HepG2 (cell line): ENCODE measurements around the gene CHCHD3. TPM values are rescaled to one million over a fixed set of nuclear protein-coding genes. Genes with fewer than 3 reads are reported as not detected.

Experiments
- ATAC-seq: fragments of 200-7000 bp; cut with Tn5 transposase; 3 replicates; pipeline ENCODE4 v1.9.1; 2020; ENCODE audit warnings: mild to moderate bottlenecking, moderate library complexity
- BruUV-seq: library from RNA; stranded (reverse); fragments of 400-500 nt; replicated peaks from 2 replicates; lab custom pipeline; 2021; lab: Mats Ljungman, UMichigan
- CTCF ChIA-PET: fragments of 300-600 bp; formaldehyde crosslinking; extraction: SDS; loops from one replicate; lab custom pipeline; 2021; ENCODE audit warnings: low total read pairs, inconsistent platforms, low intra/inter-chr PET ratio; lab: Yijun Ruan, JAX
- POLR2A ChIA-PET: fragments of 350-600 bp; sonication (Branson Sonifier 250); formaldehyde crosslinking; loops from one replicate; lab custom pipeline; 2020; ENCODE audit warnings: antibody characterized with exemption, inconsistent platforms; lab: Yijun Ruan, JAX
- DNase-seq: peaks from one replicate; pipeline ENCODE4 v3.0.0-alpha.2; 2015; ENCODE audit warnings: low spot score
- FAIRE-seq: peaks from 3 replicates; lab custom pipeline; 2011; peaks lifted over from hg19 to GRCh38; lab: Jason Lieb, UNC
- H2AFZ ChIP-seq: one replicate; pipeline ENCODE4 v1.6.1; 2011; ENCODE audit warnings: low read length, inconsistent platforms
- H3K27ac ChIP-seq: fragments of 300-600 bp; 3 replicates; pipeline ENCODE4 v1.8.0; 2011; ENCODE audit warnings: mixed run types, mild to moderate bottlenecking, mixed read lengths, low read length, inconsistent platforms; ENCODE audit not compliant: insufficient read depth; ENCODE audit errors: extremely low read length
- H3K27me3 ChIP-seq, 2 experiments: fragments of 200-600 bp in 1 of 2; 2 replicates in 1 of 2; 3 replicates in 1 of 2; pipeline versions ENCODE4 v1.6.0 to v1.8.0; 2011; ENCODE audit warnings: low read length in 2 of 2, mild to moderate bottlenecking in 2 of 2, moderate library complexity in 2 of 2, inconsistent platforms in 1 of 2; ENCODE audit not compliant: insufficient read depth in 2 of 2, control insufficient read depth in 1 of 2
- H3K36me3 ChIP-seq, 2 experiments: fragments of 200-600 bp in 1 of 2; replicated peaks in 1 of 2; 2 replicates in 1 of 2; 3 replicates in 1 of 2; pipeline versions ENCODE4 v1.5.1 to v1.8.0; 2011; ENCODE audit warnings: low read length in 2 of 2, inconsistent platforms in 1 of 2; ENCODE audit not compliant: insufficient read depth in 2 of 2, control insufficient read depth in 1 of 2
- H3K4me1 ChIP-seq: 2 replicates; pipeline ENCODE4 v1.5.1; 2012; ENCODE audit warnings: low read length, inconsistent platforms; ENCODE audit not compliant: insufficient read depth
- H3K4me2 ChIP-seq: 2 replicates; pipeline ENCODE4 v1.6.0; 2011; ENCODE audit warnings: low read depth, low read length, inconsistent platforms
- H3K4me3 ChIP-seq, 3 experiments: fragments of 200-600 bp in 1 of 3; sonication (generic), shearing (Covaris generic) in 1 of 3; replicated peaks in 1 of 3; 2 replicates each; pipeline ENCODE4 v1.5.1; 2011 to 2016; ENCODE audit warnings: low read length in 3 of 3, inconsistent platforms in 2 of 3, low read depth in 2 of 3, mild to moderate bottlenecking in 2 of 3, control low read depth in 1 of 3, mixed read lengths in 1 of 3; ENCODE audit not compliant: insufficient read depth in 1 of 3
- H3K79me2 ChIP-seq: one replicate; pipeline ENCODE4 v1.6.1; 2011; ENCODE audit warnings: low read length, inconsistent platforms; ENCODE audit not compliant: insufficient read depth
- H3K9ac ChIP-seq: 2 replicates; pipeline ENCODE4 v1.6.0; 2011; ENCODE audit warnings: mild to moderate bottlenecking, low read depth, low read length, inconsistent platforms; ENCODE audit not compliant: insufficient read depth
- H3K9me3 ChIP-seq: 2 replicates; pipeline ENCODE4 v1.5.1; 2012; ENCODE audit warnings: mild to moderate bottlenecking, low read length
- H4K20me1 ChIP-seq: 2 replicates; pipeline ENCODE4 v1.6.0; 2011; ENCODE audit warnings: inconsistent platforms, mild to moderate bottlenecking, low read length, moderate library complexity; ENCODE audit not compliant: insufficient read depth
- KLF13 ChIP-seq: sonication (generic); formaldehyde crosslinking; IDR thresholded peaks from 2 replicates; pipeline ENCODE4 v1.4.0; 2020; ENCODE audit warnings: mild to moderate bottlenecking, missing genetic modification reagents
- MAFF ChIP-seq: IDR thresholded peaks from 2 replicates; pipeline ENCODE4 v1.6.1; 2011; ENCODE audit warnings: low read depth, low read length, improper control_type of control experiment
- MAFK ChIP-seq, 2 experiments: IDR thresholded peaks in 1 of 2; conservative IDR thresholded peaks in 1 of 2; 2 replicates each; pipeline ENCODE4 v1.6.1; 2011; ENCODE audit warnings: improper control_type of control experiment in 2 of 2, low read length in 2 of 2
- ZNF326 ChIP-seq: sonication (generic); formaldehyde crosslinking; IDR thresholded peaks from 2 replicates; pipeline ENCODE4 v1.4.0; 2020; ENCODE audit warnings: missing genetic modification reagents, borderline replicate concordance
- ZNF44 ChIP-seq: sonication (generic); formaldehyde crosslinking; IDR thresholded peaks from 2 replicates; pipeline ENCODE4 v1.5.1; 2020; ENCODE audit warnings: mild to moderate bottlenecking, missing genetic modification reagents
- WGBS: methylation state at CpG from one replicate; pipeline ENCODE4 v1.1.6; 2017; ENCODE audit warnings: low lambda C conversion rate; 5-methylcytosine and 5-hydroxymethylcytosine counted together
- in situ Hi-C: cut with HindIII; loops from 2 replicates; pipeline ENCODE4 v1.10.0; 2017; ENCODE audit warnings: low pct_unique_long_range_greater_than_20kb; ENCODE audit not compliant: extremely low pct_ligation_motif_present
- intact Hi-C: fragments of 100-400 bp; cut with micrococcal nuclease; formaldehyde crosslinking; loops from one replicate; pipeline ENCODE4 v1.10.0; 2022; ENCODE audit not compliant: unreplicated experiment
- polyA plus RNA-seq, 8 experiments: library from polyadenylated mRNA; depleted of rRNA in 3 of 8; stranded (reverse) in 7 of 8; unstranded in 1 of 8; fragments of >200 nt; fragmentation: Illumina TruSeq in 4 of 8; extraction: Trizol in 4 of 8; gene quantifications; 2 replicates each; pipeline versions ENCODE4 v1.2.1 to v1.2.3, GENCODE V29; 2011 to 2016; ENCODE audit warnings: low read depth in 4 of 8, missing spikeins in 1 of 8, mixed read lengths in 1 of 8; ENCODE audit not compliant: insufficient read depth in 1 of 8
- total RNA-seq, 5 experiments: library from RNA; depleted of rRNA; stranded (reverse); fragments of >200 nt; fragmentation: Illumina TruSeq; extraction: Trizol; gene quantifications; 2 replicates each; pipeline ENCODE4 v1.2.3, GENCODE V29; 2016; ENCODE audit warnings: low read depth in 1 of 5
- TF ChIP-seq, protein P1 (sequence below): sonication (generic); formaldehyde crosslinking; IDR thresholded peaks from 2 replicates; pipeline ENCODE4 v1.8.0; 2022; ENCODE audit warnings: missing genetic modification reagents, mild to moderate bottlenecking, moderate library complexity, borderline replicate concordance
- TF ChIP-seq, protein P2 (sequence below): fragments of 450-650 bp; IDR thresholded peaks from 2 replicates; pipeline ENCODE4 v1.6.1; 2017; ENCODE audit warnings: mild to moderate bottlenecking

Gene CHCHD3
- total and polyA plus RNA-seq, 2 of the 13 experiments (the other 11 are each of a cell fraction or from before 2014, with no cell fraction given), result 32.7 to 86.8 TPM

DNA sequence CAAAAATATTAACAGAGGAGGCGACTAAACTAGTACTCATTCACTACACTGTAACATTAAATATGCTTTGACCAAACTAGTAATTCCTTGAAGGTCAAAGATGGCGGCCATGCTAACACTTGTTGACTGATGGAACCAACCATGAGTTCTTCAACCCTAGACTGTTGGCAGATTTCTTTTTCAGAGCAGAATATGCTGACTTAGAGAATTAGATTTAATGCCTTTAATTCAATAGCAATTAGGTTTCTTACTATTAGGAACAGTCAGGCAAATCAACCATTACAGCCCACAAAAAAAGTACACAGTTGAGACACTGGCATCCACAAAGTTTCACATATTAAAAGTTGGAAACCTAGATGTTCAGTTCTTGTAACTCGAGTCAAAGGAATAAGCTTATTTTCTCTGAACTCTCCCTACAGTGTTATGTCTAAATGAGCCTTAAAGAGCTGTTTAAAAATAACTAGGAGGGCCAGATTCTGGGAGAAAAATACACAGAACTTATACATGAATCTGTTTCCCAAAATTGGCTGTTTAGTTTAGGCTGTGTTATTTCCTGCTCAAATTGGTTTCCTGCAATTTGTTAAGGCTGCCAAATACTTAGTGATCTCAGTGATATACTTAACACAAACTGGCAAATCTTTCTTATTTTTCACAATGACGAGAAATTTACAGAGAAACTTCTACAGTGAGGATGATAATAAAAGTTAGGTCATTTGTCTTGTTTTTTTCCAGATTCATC, 17.6 kb downstream of the CHCHD3 start:
- no peaks in the 10 kb centered on the region for H3K9me3 ChIP-seq
- H3K27ac ChIP-seq, result no peak overlapping the region
- in situ Hi-C loops, result no loop called here
- peaks cover 13% of the 10 kb centered on the region for H3K79me2 ChIP-seq
- POLR2A ChIA-PET, result no interaction called here
- BruUV-seq, result no TSS peak
- H4K20me1 ChIP-seq, result no peaks in the 10 kb centered on the region; the same call in 1 of the 2 replicates
- H3K4me1 ChIP-seq, result peaks cover 8% of the 10 kb centered on the region; the same call in 1 of the 2 replicates
- CTCF ChIA-PET, result no interaction called here
- H3K4me3 ChIP-seq, result no peak overlapping the region
- TF ChIP-seq, protein P1, sequence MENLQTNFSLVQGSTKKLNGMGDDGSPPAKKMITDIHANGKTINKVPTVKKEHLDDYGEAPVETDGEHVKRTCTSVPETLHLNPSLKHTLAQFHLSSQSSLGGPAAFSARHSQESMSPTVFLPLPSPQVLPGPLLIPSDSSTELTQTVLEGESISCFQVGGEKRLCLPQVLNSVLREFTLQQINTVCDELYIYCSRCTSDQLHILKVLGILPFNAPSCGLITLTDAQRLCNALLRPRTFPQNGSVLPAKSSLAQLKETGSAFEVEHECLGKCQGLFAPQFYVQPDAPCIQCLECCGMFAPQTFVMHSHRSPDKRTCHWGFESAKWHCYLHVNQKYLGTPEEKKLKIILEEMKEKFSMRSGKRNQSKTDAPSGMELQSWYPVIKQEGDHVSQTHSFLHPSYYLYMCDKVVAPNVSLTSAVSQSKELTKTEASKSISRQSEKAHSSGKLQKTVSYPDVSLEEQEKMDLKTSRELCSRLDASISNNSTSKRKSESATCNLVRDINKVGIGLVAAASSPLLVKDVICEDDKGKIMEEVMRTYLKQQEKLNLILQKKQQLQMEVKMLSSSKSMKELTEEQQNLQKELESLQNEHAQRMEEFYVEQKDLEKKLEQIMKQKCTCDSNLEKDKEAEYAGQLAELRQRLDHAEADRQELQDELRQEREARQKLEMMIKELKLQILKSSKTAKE (CRISPR knock-in tag), result no peak
- TF ChIP-seq, protein P2, sequence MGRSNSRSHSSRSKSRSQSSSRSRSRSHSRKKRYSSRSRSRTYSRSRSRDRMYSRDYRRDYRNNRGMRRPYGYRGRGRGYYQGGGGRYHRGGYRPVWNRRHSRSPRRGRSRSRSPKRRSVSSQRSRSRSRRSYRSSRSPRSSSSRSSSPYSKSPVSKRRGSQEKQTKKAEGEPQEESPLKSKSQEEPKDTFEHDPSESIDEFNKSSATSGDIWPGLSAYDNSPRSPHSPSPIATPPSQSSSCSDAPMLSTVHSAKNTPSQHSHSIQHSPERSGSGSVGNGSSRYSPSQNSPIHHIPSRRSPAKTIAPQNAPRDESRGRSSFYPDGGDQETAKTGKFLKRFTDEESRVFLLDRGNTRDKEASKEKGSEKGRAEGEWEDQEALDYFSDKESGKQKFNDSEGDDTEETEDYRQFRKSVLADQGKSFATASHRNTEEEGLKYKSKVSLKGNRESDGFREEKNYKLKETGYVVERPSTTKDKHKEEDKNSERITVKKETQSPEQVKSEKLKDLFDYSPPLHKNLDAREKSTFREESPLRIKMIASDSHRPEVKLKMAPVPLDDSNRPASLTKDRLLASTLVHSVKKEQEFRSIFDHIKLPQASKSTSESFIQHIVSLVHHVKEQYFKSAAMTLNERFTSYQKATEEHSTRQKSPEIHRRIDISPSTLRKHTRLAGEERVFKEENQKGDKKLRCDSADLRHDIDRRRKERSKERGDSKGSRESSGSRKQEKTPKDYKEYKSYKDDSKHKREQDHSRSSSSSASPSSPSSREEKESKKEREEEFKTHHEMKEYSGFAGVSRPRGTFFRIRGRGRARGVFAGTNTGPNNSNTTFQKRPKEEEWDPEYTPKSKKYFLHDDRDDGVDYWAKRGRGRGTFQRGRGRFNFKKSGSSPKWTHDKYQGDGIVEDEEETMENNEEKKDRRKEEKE, result no peak
- TF ChIP-seq ZNF44 (CRISPR knock-in tag) (no peak), MAFF (peak; percentile 53; the same call in 1 of the 2 replicates), ZNF326 (CRISPR knock-in tag) (no peak), MAFK (conservative IDR thresholded peaks at IDR 0.05 in 1 of 2, IDR thresholded peaks at IDR 0.05 in 1 of 2; ENCODE audit: low read length in 2 of 2) (peak; percentile 55 to 74; a peak in 3 of 4 replicates), KLF13 (CRISPR knock-in tag) (no peak)
- TF ChIP-seq, all 625 proteins: peak for 2
- WGBS, result 98% methylated on average over 4 of the region's 4 CpGs
- Histone ChIP-seq H3K27me3 (no peaks in the 10 kb centered on the region), H3K4me2 (no peak overlapping the region), H3K9ac (no peak overlapping the region), H3K36me3 (peaks cover 5 to 26% of the 10 kb centered on the region in 2 experiments; a peak in 4 of 5 replicates), H2AFZ (no peak overlapping the region)
- intact Hi-C loops, result no loop called here
- no peak for DNase-seq
- FAIRE-seq, result no peak
- no peak for ATAC-seq
